Measurements from ENCODE around the gene VIPR2.

- no peak for TF ChIP-seq CTCF (IDR thresholded peaks at IDR 0.05 in 8 of 11, conservative IDR thresholded peaks at IDR 0.05 in 3 of 11)
- no peak for TF ChIP-seq POLR2AphosphoS5 (IDR thresholded peaks at IDR 0.05)
- TF ChIP-seq POLR2A (IDR thresholded peaks at IDR 0.05), result no peak
These were observed 46.6 kb upstream of the VIPR2 start for GRCh38 chr7:159191236-159191635.
